ENCODE measurements around the gene CRLF2.

- TF ChIP-seq CTCF (IDR thresholded peaks at IDR 0.05) (no peak), POLR2A (IDR thresholded peaks at IDR 0.05) (no peak)
These were observed 49.2 kb downstream of the CRLF2 start for GRCh38 chrX:1163231-1163630.

Measured in esophagus squamous epithelium (tissue), 4 donors.